Activated T-cell treated with anti-CD3 and anti-CD28 coated beads, Interleukin-2, amount 50 U/mL, for 48 hours (primary cell): ENCODE measurements around the gene FOXF2.

Experiments
- DNase-seq, 2 experiments: peaks; one replicate each; pipeline ENCODE4 v3.0.0-alpha.2; 2020

Gene FOXF2

DNA sequence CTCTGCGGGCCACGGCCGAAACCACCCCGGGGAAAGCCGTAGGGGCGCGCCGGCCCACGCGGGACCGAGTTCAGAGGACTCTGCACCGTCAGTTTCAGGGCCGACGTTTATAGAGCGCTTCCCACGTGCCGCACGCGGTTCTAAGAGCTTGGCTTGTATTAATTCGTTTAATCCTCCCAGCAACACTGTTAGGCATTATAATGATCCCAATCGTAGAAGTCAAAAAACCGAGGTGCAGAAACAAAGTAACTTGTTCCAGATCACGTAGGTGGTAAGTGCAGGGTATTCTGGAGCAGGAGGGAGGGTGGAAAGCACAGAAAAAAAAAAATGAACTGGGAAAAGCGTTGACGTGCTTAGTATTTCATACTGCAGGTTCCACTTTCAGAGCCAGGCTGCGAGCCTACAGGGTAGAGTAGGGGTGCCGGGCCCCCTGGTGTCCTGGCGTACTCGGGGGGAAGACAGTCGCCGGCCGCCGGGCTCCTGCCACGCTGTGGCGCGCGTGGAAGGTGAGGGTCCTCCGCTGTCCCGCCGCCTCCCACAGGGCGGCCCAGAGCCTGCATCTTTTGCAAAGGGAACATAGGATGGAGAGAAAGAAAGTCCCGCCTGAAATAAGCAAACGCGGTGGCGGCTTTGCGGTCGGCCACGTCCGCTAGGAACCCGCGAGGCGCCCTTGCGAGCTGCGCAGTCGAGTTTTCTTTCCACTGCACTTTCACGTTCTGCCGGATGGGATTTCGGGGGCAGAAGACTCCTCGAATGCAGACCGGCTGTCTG, 10.2 kb upstream of the FOXF2 start:
- peak; percentile 41 to 52 for DNase-seq

DNA sequence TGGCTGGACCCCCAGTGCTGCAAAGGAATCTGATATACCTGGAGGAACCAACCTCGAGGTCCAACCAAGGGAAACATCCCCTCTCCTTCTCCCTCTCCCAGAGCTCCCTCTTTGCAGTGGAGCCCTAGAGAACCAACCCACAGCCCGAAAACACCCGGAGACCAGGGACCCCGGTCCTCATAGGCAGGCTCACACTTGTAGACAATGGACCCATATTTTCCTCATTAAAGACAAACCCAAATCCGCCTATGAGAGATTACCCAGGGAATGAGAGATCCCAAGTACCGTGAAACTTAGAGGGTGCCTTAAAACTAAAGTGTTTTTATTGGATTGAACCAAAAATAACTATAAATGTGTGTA, 9.6 kb upstream of the FOXF2 start:
- DNase-seq = no peak

DNA sequence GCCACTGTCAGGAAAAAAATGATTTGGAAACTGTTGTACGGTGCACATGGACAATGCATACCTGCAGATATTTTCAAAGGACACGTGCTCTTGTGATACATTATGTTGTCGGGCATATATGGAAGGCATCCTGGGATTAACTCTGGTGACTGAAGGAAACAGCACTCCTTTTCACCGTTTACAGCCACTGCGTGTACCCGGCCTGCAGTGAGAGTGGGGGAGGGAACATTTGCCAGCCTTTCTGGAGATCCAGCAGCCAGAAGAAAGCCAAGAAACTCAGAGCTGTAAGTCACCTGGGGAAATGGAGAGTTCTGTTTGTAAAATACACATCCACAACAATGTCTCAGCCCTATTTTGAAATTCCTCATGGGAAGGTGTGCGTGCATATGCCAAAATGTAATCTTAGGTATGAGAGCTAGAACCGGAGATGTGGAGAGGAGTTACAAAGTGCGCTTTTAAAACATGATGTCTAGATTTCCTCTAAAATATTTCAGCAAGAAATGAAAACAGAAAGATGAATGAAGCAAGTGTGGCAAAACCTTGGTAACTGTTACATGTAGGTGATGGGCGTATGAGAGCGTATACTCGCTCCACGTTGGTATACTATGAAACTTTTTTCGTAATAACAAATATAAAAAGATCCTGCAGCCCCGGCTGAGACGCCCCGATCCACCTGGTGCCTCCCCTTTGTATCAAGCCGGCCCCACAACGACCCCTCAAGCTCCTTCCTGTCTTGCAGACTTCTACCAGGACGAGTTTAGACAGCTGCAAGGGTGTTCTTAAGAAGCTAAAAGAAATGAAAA, 8.6 kb upstream of the FOXF2 start:
- DNase-seq = no peak

DNA sequence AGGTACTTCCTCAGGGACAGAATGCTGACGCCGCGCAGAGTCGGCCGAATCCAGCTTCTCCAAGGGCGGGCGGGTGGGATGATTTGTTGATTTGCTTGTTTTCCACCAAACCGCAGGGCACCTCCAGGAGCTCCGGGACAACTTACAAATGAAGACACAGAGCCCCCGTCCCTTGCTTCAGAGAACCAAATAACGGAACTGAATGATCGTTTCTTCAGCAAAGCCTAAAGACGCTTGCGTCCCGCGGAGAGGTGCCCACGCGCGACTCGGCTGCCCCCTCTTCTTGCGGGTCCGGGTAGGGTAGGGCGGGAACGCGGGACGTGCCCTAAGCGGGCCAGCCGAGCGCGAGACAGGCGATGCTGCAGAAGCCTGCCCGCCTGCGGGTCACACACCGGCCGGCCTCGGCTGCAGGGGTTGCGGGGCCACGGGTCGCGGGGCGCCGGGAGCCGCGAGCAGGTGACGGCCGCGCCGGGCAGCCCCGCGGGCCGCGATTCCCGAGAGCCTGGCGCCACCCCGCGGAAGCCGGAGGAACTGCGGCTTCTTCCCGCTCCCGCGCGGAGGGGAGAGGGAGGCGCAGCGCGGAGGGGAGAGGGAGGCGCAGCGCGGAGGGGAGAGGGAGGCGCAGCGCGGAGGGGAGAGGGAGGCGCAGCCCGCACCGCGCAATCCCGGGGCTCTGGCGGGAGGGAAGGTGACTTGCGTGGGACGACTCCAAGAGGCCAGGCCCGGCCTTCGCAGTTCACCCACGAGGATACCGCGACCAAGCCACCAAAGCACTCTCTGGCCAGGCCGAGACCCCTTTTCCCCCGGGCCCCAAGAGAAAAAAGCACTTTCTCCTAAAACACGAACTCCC, 7.7 kb upstream of the FOXF2 start:
- DNase-seq = peak; percentile 82 to 84

DNA sequence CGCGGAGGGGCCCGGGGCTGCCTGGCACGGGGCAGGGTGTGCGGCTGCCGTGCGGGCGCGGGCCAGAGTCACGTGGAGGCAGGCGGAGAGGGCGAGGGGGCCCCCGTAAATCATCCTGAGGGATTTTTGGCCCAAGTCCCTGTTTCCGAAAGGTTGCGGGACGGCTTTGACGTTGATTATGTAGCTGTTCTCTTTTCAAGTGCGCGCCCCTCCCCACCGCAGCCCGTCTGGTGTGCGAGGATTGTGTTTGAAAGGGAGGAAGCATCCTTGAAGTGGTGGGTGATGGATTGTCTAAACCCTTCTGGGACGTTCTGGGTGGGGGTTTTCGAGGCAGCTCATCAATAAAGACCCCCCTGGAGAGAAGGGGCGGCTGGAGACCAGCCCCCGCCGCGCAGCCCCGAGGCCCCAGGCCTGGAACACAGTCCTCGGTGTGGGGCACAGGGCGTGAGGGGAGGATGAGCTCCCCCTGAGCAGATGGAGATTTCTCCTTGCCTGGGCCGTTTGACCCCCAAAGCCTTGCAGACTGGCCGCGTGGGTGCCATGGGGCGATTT, 7.0 kb upstream of the FOXF2 start:
- DNase-seq = no peak

DNA sequence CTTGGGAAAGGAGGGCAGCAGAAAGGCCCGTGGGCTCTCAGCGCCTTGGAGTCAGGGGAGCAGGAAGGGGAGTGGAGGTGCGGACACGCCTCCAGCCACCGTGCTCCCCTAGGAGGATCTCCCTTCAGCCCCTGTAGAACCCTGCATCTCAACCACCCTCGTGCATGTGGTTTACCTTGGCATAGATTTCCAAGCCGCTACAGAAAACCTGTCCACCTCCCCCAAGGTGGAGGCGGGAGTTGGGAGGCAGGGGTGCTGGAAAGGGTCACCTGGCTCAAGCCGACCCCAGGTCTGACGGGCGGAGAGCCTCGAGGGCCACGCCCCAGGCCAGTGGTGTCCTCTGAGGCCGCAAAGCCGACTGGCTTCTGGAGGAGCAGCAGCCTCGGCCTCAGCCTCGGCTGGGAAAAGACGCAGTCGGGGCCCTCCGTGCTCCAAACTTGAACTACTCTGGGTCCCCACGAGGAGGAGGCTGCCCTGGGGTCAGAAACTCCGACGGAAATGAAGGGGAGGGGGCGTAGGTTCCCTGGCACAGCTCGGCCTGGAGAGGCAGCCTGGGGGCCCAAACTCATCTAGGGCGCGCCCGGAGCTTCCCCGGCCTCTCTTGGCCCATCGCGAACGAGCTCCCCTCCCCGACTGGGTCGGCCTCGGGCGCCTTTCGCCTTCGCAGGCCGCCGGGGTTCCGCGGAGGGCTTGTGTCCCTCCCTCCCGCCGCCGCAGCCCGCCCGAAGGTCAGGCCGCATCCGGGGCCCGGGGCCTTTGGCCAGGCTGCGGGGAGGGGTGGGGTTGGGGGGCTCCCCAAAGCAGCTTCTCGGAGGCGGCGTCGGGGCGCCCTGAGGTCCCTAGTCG, 6.3 kb upstream of the FOXF2 start:
- peak; percentile 40 to 41 for DNase-seq

DNA sequence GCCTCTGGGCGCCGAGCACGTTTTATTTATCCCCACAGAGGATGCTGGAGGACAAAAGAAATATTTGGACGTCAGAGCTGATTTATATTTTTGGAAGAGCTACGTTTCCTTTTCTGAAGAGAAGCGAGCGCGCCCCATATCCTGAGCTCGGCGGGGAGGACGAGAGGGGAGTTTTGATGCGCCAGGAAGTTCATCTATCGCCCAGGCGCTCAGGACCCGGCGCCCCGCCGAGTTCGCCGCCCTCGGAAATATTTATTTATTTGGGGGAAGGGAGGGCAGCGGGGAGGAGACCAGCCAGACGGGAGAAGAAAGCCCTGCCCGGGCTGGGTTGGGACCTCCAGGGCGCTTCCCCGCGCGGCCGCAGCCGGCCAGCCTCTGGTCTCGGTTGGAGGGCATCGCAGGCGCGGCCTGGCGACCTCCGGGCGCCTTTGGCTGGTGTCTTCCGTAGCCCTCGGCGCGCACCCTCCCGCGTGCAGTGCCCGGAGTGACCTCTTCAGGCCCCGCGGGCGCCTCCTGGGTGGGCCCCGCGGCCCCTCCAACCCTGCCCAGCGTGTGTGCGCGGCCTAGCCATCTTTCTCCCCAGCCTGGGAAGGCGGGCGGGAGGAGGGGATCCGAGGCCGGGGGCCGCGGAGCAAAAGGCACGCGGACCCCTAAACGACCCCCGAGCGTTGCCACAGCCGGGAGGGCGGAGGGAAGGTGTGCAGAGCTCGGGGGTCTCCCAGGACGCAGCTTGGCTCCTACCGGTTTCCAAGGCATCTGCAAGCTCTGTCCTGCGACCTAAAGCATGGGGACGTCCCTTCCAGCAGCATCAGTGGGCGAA, 5.4 kb upstream of the FOXF2 start:
- no peak for DNase-seq

DNA sequence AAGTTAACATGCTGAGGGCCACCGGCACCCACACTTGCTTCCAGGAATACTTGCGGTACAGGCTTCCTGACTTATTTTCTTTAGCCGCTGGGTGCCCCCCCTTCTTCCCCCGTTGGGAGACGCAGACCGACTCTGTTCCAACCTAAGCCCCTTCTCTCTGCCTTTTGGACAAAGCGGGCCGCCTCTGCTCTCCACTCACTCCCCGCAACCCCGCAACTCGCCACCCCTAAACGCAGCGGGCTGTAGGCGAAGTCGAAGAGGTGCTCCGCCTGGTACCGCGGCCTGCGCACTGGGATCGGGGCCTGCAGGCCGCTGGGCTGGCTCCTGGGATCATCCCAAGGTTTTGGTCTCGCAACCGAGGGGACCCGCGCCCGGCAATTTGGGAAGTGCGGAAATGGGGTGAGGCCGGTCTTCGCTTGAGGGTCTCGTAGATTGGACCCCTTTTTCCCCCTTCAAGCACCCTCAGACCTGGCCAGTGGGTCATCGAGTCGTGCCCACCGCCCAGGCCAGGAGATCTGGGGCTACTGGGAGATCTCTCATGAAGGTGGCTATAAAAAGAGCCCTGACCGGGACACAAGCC, 4.7 kb upstream of the FOXF2 start:
- no peak for DNase-seq

DNA sequence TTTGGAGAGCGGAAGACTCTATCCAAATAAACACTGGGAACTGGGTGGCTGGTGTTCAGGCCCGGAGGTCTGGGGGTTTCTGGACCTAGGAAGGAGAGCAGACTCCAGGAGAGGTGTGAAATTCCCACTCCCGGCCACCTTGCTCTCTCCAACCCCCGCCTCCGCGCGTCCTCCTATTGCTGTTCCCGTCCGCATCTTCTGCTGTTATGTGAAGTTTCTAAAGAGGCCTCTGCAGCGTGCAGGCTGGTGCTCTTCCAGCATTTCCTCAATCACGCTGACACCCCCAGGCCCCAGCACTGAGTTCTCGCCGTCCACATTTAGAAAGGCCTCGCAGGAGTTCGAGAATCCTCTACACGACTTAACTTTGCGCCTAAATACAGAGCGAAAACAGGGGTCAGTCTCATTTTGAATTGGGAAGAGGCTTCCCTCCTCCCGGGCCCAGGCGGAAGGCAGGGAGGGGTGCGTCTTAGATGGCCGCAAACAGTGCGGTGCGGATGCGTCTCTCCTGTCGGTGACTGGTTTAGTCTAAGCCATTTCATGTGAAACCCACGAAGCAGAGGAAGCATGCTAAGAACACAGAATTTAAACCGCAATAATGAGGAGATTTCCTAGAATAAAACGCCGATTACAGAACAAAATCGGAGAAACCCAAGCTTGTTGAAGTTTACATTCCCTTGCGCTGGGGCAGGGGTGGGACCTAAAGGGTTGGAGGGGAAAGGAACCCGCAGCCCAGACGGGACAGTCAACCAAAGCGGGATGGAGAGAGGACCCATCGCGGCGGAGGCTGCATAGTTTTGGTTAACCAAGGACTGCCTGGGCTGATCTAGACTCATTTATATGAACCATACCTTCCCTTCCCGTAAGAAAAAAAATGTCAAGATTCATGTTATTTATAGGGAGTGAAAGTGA, 4.0 kb upstream of the FOXF2 start:
- DNase-seq = no peak

DNA sequence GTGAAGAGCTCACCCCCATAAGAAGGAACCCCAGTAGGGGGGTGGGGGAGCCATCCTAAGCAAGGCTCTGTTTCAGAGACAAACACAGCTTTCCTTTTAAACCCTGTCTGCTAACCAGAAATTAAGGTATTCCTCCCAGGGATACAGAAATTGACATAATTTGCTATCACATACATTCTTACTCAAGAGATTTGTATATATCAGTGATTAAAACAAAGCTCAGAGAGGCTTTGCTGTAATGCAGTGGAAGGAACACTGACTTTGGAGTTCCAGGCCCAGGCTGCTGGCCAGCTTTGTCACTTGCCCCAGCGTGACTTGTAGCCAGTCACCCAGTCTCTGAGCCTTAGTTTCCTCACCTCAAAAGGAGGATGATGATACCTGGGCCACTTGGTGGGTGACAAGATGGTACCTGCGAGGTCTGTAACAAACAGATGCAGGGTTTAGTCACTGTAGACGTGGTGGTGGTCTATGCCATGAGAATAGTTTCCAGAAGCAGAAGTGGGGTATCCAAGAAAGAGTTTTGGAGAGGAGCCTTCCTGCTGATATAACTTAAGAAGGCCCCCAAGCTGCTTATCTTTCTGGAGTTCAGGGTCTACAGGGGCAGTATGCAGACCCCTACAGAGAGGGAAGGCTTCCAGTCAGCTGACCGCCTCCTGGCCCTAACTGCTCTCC, 3.2 kb upstream of the FOXF2 start:
- DNase-seq = no peak

DNA sequence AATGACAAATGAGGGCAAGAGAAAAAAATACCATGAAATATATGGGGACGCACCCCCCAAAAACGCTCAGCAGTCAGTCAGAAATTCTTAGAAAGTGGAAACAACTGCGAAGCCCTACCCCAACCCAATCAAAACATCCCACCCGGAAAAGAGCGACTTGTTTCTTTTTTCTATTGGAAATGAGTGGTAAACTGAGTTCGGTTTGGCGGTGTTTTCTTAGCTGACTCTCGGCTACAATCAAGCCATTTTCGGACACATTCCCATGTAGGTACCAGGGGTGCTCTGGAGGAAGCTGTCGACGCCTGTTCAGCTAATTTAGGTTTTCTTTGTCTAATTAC, 1.9 kb upstream of the FOXF2 start:
- no peak for DNase-seq

DNA sequence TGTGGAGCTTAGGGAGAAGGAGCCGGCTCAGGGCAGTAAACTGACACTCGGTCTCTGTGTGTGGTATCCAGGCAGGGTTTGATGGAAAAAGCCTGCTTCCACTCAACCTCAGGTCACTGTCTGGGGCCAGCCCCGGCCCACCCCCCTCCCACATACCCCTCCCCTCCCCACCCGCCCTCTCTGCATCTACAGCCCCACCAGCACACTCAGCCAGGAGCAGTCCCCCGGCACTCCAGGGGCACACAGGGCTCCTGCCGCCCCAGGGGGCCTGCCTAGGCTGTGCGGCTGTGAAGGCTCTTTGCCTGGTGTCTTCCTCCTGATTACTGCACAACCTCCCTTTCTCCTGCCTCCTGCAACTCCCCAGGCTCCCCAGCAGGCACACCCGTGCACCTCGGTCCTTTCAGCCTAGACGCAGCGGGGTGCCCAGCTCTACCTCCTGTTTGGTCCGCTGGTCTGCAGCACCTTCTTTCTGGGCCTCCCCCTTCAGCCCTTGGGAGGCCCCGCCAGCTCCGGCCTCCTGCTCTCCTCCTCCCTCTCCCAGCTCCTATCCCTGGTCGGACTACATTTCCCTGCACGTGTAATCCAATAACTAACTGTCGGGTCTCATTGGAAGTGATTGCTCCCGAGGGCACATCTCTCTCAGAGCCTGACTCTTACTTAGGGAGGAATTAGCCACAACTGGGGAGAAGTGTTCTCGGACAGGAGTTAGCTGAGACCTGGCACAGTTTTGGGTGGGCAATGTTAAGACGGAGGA, 1.3 kb upstream of the FOXF2 start:
- DNase-seq = peak in 1 of 2 experiments; percentile 35

DNA sequence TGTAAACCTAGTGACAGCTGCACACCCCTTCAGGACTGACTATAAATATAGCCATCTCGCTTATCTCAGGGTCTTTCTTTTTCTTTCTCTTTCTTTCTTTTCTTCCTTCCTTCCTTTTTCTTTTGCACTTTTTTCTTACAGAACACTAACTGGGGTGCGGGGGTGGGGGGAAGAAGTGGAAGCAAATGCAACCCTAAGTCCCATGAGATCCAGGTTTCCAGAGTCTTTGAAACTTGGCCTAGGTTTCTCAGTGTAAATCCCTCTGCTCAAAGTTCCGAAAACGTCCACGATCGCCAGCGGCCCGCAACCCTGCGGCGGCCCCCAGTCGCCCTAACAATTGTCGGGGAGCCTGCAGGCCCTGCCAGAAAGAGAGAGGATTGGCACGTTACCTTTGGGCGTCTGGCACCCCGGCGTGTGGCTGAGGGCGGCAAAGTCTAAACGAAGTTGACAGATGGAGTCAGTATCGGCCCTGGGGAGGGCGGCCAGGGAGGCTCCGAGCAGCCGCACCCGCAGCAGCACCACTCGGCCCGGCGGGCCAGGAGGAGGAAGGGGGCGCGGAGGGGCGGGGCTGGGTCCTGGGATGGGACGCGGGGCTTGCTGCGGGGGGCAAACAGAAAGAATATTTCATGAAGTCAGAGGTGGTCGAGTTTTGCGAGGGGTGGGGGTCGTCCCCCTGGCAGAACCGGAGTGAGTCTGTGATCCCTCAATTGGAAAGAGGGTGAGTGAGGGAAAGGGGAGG, 577 bp upstream of the FOXF2 start:
- no peak for DNase-seq

DNA sequence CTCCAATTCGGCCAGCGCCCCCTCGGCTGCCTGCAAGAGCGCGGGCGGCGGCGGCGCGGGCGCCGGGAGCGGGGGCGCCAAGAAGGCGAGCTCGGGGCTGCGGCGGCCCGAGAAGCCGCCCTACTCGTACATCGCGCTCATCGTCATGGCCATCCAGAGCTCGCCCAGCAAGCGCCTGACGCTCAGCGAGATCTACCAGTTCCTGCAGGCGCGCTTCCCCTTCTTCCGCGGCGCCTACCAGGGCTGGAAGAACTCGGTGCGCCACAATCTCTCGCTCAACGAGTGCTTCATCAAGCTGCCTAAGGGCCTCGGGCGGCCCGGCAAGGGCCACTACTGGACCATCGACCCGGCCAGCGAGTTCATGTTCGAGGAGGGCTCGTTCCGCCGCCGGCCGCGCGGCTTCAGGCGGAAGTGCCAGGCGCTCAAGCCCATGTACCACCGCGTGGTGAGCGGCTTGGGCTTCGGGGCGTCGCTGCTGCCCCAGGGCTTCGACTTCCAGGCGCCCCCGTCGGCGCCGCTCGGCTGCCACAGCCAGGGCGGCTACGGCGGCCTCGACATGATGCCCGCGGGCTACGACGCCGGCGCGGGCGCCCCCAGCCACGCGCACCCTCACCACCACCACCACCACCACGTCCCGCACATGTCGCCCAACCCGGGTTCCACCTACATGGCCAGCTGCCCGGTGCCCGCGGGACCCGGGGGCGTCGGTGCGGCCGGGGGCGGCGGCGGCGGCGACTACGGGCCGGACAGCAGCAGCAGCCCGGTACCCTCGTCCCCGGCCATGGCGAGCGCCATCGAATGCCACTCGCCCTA, 963 bp downstream of the FOXF2 start:
- peak; percentile 43 to 51 for DNase-seq

DNA sequence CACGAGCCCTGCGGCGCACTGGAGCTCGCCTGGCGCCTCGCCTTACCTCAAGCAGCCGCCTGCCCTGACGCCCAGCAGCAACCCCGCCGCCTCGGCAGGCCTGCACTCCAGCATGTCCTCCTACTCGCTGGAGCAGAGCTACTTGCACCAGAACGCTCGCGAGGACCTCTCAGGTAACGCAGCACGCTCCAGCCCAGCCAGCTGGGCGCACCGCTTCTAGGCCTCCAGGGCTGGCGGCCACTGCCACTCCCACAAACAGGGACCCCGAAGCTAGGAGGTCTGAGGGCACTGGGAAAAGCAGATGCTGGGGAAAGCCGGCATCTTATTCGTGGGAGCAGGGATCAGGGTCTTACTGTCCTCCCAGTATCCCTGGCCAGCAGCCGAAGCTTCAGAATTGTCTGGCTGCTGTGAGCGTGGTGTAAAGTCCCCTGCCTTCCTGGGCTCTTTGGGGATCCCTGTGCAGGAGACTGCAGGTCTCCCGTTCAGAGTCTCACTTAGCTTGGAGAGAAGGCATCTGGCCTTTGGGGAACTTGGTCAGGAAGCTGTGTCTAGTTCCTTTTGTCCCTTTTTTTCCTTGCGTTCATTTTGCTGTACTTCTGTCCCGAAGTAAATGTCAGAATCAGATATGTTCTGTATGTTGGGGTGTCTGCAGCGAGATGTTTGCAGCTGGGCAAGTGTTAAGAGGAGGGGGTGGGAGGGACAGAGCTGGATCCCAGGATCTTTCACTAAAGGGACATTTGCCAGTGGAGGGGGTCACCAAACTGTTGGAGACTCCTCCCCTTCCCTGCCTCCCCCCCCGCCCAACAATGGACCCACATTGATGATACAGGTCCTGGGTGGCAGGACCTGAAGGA, 1.8 kb downstream of the FOXF2 start:
- peak; percentile 31 to 33 for DNase-seq

DNA sequence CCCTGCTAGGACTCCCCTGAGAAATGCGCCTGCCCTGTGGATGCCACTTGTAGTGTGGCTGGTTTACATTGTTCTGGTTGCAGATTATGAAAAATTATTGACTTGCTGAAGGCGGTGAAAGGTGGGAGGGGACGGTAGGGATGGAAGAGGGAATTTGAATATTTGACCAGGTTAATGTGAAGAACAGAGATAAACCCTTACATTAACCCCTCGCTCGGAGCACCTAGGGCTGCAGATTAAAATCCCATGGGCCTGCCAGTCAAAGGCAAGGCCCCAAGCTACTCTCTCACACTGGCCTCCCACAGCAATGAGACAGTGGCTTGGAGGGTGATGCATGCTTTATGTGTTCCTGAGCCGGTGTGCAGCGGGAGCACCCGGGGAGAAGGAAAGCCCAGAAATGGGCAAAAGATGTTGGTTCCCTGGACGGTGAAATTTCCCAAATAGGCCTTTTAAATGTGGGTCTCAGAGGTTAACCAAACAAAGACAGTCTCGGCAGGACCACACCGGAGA, 2.5 kb downstream of the FOXF2 start:
- no peak for DNase-seq
